Astrocyte (in vitro differentiated cells and primary cell): ENCODE results near the gene FRYL. TPM values are rescaled to one million over a fixed set of nuclear protein-coding genes. Genes with fewer than 3 reads are reported as not detected.

Experiments used
- DNase-seq: peaks from one replicate; pipeline ENCODE4 v3.0.0-alpha.2; 2010; ENCODE audit warnings: low read depth
- FAIRE-seq: peaks from 2 replicates; lab custom pipeline; 2011; peaks lifted over from hg19 to GRCh38; lab: Jason Lieb, UNC
- H2AFZ ChIP-seq: 2 replicates; pipeline ENCODE4 v1.6.0; 2012; ENCODE audit warnings: low read depth, low read length, inconsistent platforms
- H3K27ac ChIP-seq: 2 replicates; pipeline ENCODE4 v1.5.1; 2011; ENCODE audit warnings: low read depth, low read length, inconsistent platforms
- H3K27me3 ChIP-seq: 2 replicates; pipeline ENCODE4 v1.6.0; 2011; ENCODE audit warnings: low read length, inconsistent platforms; ENCODE audit not compliant: insufficient read depth
- H3K36me3 ChIP-seq: 2 replicates; pipeline ENCODE4 v1.5.1; 2011; ENCODE audit warnings: low read length, inconsistent platforms; ENCODE audit not compliant: insufficient read depth
- H3K4me1 ChIP-seq: 2 replicates; pipeline ENCODE4 v1.5.1; 2011; ENCODE audit warnings: low read length, inconsistent platforms; ENCODE audit not compliant: insufficient read depth
- H3K4me2 ChIP-seq: 2 replicates; pipeline ENCODE4 v1.6.0; 2012; ENCODE audit warnings: low read length, inconsistent platforms
- H3K4me3 ChIP-seq: 2 replicates; pipeline ENCODE4 v1.5.1; 2011; ENCODE audit warnings: low read depth, mild to moderate bottlenecking, low read length, inconsistent platforms; ENCODE audit not compliant: insufficient read depth
- H3K79me2 ChIP-seq: 2 replicates; pipeline ENCODE4 v1.6.0; 2012; ENCODE audit warnings: mild to moderate bottlenecking, low read length, inconsistent platforms; ENCODE audit not compliant: insufficient read depth
- H3K9ac ChIP-seq: 2 replicates; pipeline ENCODE4 v1.6.0; 2012; ENCODE audit warnings: mild to moderate bottlenecking, low read length, inconsistent platforms
- H3K9me3 ChIP-seq: 2 replicates; pipeline ENCODE4 v1.5.1; 2012; ENCODE audit warnings: low read depth, mild to moderate bottlenecking, low read length, inconsistent platforms; ENCODE audit not compliant: insufficient read depth
- H4K20me1 ChIP-seq: 2 replicates; pipeline ENCODE4 v1.6.0; 2012; ENCODE audit warnings: low read length, inconsistent platforms; ENCODE audit not compliant: insufficient read depth
- H3K27ac Mint-ChIP-seq: one replicate; pipeline ENCODE4 v1.8.0; 2021; ENCODE audit warnings: mild to moderate bottlenecking, mixed read lengths; ENCODE audit not compliant: unreplicated experiment
- H3K27me3 Mint-ChIP-seq: one replicate; pipeline ENCODE4 v1.8.0; 2021; ENCODE audit warnings: low read depth, mixed read lengths; ENCODE audit not compliant: unreplicated experiment
- H3K36me3 Mint-ChIP-seq: one replicate; pipeline ENCODE4 v1.8.0; 2021; ENCODE audit warnings: low read depth, mixed read lengths; ENCODE audit not compliant: unreplicated experiment
- H3K4me1 Mint-ChIP-seq: one replicate; pipeline ENCODE4 v1.8.0; 2021; ENCODE audit warnings: low read depth, mixed read lengths; ENCODE audit not compliant: unreplicated experiment
- H3K4me3 Mint-ChIP-seq: one replicate; pipeline ENCODE4 v1.8.0; 2021; ENCODE audit warnings: mild to moderate bottlenecking, moderate library complexity, mixed read lengths; ENCODE audit not compliant: unreplicated experiment
- H3K9me3 Mint-ChIP-seq: one replicate; pipeline ENCODE4 v1.8.0; 2021; ENCODE audit warnings: mild to moderate bottlenecking, mixed read lengths; ENCODE audit not compliant: unreplicated experiment
- CTCF ChIP-seq: IDR thresholded peaks from 2 replicates; pipeline ENCODE4 v1.5.1; 2011; ENCODE audit warnings: low read depth, mild to moderate bottlenecking, inconsistent platforms, low read length, moderate library complexity; ENCODE audit not compliant: insufficient read depth
- EZH2 ChIP-seq: IDR thresholded peaks from 2 replicates; pipeline ENCODE4 v1.6.1; 2012; ENCODE audit warnings: mild to moderate bottlenecking, low read length, inconsistent platforms; ENCODE audit not compliant: insufficient read depth
- total RNA-seq: library from RNA; stranded (reverse); gene quantifications from 2 replicates; pipeline ENCODE4 v1.2.1, GENCODE V29; 2021

The FRYL gene
- total RNA-seq, 1 donor from 2014 or later = 70.0 TPM

DNA sequence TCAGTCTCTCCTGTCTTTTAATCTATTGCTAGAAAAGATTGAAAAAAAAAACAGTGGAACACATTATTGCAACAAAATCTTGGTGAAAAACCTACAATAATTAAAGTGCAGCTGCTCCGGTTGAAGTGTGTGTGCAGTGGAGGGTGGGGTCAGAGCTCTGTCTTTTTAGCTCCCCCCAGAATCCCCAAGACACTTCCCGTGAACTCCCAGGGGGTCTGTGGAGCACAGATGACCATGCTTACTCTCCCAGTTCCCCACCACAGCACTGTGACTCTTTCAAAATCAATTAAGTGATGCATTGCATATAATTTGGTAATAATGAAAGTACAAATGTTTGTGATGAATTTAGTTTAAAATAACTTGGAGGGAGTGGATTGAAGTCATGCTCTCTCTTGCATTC is 312.6 kb downstream of the FRYL start:
- no peaks in the 10 kb centered on the region for H3K9me3 Mint-ChIP-seq

DNA sequence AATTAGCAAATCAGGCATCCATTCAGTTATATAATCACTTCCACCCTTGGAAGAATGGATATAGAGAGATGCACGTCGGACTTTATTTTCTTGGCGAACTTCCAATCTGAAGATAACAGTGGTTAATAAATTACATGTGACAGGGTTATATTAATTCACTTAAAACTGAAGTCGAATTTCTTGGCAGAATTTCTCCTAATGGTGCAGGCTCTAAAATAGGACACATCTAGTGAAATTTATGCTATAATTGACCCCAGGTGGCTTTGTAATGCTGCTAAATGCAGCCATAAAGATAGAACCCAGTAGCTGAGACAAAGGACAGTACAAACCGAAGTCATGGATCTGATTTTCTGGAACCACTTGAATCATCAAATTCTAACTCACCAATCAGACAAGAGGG is 317.7 kb downstream of the FRYL start:
- no peaks in the 10 kb centered on the region for H3K36me3 ChIP-seq
- H4K20me1 ChIP-seq = no peaks in the 10 kb centered on the region
- H3K27ac ChIP-seq = no peak overlapping the region
- H3K4me1 ChIP-seq = no peaks in the 10 kb centered on the region
- FAIRE-seq (no peak), DNase-seq (no peak)
- H3K27ac Mint-ChIP-seq = no peak overlapping the region
- TF ChIP-seq CTCF = no peak
- TF ChIP-seq EZH2 = no peak
- peaks cover 3% of the 10 kb centered on the region for H3K27me3 Mint-ChIP-seq
- no peaks in the 10 kb centered on the region for H3K27me3 ChIP-seq
- H2AFZ ChIP-seq = no peak overlapping the region
- no peaks in the 10 kb centered on the region for H3K9me3 Mint-ChIP-seq
- H3K4me1 Mint-ChIP-seq = no peaks in the 10 kb centered on the region
- peaks cover 3% of the 10 kb centered on the region for H3K9me3 ChIP-seq
- no peak overlapping the region for H3K4me2 ChIP-seq
- no peak overlapping the region for H3K4me3 Mint-ChIP-seq
- H3K36me3 Mint-ChIP-seq = no peaks in the 10 kb centered on the region
- no peak overlapping the region for H3K9ac ChIP-seq
- no peaks in the 10 kb centered on the region for H3K79me2 ChIP-seq
- H3K4me3 ChIP-seq = no peak overlapping the region

More for the DNA sequence above, 312.6 kb downstream of the FRYL start:
- no peaks in the 10 kb centered on the region for H4K20me1 ChIP-seq
- no peak for DNase-seq
- H3K27ac Mint-ChIP-seq = no peak overlapping the region
- no peaks in the 10 kb centered on the region for H3K79me2 ChIP-seq
- no peaks in the 10 kb centered on the region for H3K27me3 Mint-ChIP-seq
- no peaks in the 10 kb centered on the region for H3K27me3 ChIP-seq
- H3K9ac ChIP-seq = no peak overlapping the region
- no peak overlapping the region for H3K4me3 Mint-ChIP-seq
- H3K4me1 ChIP-seq = no peaks in the 10 kb centered on the region
- H3K36me3 Mint-ChIP-seq = no peaks in the 10 kb centered on the region
- H3K27ac ChIP-seq = no peak overlapping the region
- H2AFZ ChIP-seq = no peak overlapping the region
- FAIRE-seq = no peak
- no peak overlapping the region for H3K4me3 ChIP-seq
- H3K36me3 ChIP-seq = no peaks in the 10 kb centered on the region
- no peak overlapping the region for H3K4me2 ChIP-seq
- TF ChIP-seq EZH2 (no peak), CTCF (no peak)
- H3K4me1 Mint-ChIP-seq = peaks cover 11% of the 10 kb centered on the region
- H3K9me3 ChIP-seq = no peaks in the 10 kb centered on the region

- Histone ChIP-seq H3K36me3 (no peaks in the 10 kb centered on the region), H3K79me2 (no peaks in the 10 kb centered on the region), H3K4me1 (no peaks in the 10 kb centered on the region), H3K4me2 (no peak overlapping the region), H3K4me3 (no peak overlapping the region), H3K27me3 (no peaks in the 10 kb centered on the region), H3K9me3 (peaks cover 3% of the 10 kb centered on the region), H3K27ac (no peak overlapping the region), H2AFZ (no peak overlapping the region), H3K9ac (no peak overlapping the region), H4K20me1 (no peaks in the 10 kb centered on the region)
- H3K36me3 Mint-ChIP-seq = no peaks in the 10 kb centered on the region
- DNase-seq = no peak
- no peak overlapping the region for H3K27ac Mint-ChIP-seq
- FAIRE-seq = no peak
- peaks cover 5% of the 10 kb centered on the region for H3K9me3 Mint-ChIP-seq
- H3K4me3 Mint-ChIP-seq = no peak overlapping the region
- no peaks in the 10 kb centered on the region for H3K4me1 Mint-ChIP-seq
- peaks cover 7% of the 10 kb centered on the region for H3K27me3 Mint-ChIP-seq
- TF ChIP-seq CTCF (no peak), EZH2 (no peak)
These were observed 319.1 kb downstream of the FRYL start for GRCh38 chr4:48461000-48461399.
